ENCODE data around the gene BOK.
"Not testable (repeated sequence)": the region's sequence is repeated elsewhere in the genome, so short reads cannot be mapped to it uniquely, and the experiment has no call there.

The BOK gene

DNA sequence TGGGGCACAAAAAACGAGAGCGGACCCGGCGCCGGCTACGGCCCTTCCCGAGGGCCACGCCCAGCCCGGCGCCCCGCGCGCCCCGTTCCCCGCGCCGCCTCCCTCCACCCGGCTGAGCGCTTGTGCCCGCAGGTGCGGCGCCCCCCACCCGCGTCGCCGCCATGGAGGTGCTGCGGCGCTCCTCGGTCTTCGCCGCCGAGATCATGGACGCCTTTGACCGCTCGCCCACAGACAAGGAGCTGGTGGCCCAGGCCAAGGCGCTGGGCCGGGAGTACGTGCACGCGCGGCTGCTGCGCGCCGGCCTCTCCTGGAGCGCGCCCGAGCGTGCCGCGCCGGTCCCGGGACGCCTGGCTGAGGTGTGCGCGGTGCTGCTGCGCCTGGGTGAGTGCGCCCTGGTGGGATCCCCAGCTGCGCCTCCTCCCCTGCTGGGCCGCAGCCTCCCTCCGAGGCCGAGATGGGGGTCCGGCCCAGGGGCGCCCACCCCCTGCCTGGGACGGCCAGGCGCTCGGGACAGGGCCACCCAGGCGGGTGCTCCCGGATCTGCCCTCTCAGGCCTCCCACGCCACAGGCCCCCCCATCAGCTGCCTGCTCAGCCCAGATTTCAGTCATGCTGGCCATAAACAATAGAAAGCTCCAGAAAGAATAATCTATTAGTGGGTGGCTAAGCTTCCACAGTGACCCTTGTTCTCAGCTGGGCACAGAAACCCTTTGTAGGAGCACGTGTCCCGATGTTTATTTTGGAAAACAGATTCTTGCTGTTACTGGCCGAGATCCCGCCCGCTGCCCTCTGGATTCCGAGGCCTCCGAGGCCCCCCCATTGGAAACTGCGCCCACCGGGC, 997 bp downstream of the BOK start:
- no peak for DNase-seq

- DNase-seq, result no peak
Measured at GRCh38 chr2:241560162-241560882, 1.8 kb downstream of the BOK start.

- no peak for DNase-seq
Measured at GRCh38 chr2:241560883-241561474, 2.4 kb downstream of the BOK start.

DNA sequence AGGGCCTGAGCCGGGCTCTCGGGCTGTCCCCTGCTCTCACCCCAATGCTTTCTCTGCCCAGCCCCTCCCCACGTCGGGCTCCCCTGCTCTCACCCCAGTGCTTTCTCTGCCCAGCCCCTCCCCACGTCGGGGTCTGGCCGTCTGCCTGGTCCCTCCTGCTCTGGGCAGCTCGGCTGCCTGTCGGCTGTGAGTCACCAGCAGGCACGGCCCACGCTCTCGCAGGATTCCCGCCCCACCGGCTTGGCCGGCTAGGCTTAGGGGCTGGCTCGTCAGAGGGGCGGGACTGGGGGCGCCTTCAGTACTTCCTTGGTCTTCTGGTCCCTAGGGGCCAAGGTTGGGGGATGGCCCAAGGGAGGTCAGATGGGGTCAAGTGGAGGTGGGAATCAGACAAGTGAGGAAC, 3.3 kb downstream of the BOK start:
- no peak for DNase-seq

DNA sequence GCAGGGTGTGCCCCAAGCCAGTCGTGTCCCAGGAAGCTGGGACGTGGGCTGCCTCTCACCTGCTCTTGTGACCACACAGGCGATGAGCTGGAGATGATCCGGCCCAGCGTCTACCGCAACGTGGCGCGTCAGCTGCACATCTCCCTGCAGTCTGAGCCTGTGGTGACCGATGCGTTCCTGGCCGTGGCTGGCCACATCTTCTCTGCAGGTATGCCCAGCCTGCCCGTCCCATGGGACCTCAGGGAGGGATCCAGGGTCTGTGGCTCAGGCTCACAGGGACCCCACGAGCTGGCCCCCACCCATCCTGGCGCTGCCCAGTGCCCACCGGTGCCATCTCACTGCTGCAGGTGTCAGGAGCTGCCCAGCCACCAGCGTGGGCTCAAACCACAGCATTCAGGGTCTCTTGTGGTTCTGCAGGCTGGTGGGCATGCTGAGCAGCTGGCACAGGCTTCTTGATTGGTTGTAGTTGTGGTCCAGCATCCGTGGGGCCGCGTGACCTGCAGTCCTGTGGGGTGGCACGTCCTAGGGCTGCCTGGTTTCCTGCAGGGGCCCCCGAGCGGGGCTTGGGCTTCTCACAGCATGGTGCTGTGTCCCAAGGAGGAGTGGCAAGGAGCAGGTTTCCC, 3.8 kb downstream of the BOK start:
- no peak for DNase-seq

GRCh38 chr2:241563031-241563507, 4.5 kb downstream of the BOK start:
- DNase-seq, result no peak

DNA sequence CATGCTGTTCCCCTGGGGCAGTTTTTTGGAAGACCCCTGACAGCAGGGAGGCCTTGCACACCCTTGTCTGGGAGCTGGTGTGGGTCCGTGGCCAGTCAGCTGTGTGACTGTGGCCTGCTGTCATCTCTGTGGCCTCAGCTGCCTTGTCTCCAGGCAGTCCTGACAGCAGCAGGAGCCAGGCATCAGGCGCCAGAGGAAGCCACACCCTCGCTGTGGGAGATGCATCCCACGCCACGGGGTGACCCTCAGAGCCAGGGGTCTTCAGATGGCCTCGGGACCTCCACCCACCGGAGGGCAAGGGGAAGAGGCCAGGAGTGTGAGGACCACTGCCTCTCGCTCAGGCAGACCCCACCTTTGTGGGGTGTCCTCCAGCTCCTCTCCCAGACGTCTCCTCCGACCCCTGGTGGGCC, 5.0 kb downstream of the BOK start:
- no peak for DNase-seq

DNA sequence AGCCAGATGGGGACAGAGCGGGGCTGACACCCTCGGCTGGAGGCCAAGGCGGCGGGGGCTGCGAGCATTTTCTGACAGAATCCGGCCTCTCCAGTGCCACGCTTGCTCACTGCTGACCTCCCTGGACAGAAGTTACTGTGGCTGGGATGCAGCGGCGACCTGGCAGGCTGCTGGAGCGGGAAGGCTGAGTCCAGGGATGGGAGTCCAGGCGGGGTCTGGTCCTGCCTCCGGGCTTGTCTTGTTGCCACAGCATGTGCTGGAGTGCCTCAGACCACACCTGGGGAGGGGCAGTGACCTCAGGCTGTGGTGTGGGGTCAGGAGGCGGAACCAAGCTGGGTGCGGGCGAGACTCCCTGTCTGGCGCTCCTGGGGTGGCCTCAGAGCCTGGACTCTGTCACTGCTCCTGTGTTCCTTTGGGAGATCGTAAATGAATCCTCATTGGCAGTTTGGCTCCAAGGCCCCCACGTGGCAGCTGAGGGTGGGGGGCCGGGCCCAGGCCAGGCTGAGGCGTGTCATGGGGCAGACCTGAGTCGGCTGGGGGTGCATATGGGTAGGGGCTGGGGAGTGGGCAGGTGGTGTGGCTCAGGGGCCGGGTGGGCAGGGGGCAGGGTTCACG, 5.5 kb downstream of the BOK start:
- no peak for DNase-seq

GRCh38 chr2:241564596-241565410, 6.3 kb downstream of the BOK start:
- no peak for DNase-seq

DNA sequence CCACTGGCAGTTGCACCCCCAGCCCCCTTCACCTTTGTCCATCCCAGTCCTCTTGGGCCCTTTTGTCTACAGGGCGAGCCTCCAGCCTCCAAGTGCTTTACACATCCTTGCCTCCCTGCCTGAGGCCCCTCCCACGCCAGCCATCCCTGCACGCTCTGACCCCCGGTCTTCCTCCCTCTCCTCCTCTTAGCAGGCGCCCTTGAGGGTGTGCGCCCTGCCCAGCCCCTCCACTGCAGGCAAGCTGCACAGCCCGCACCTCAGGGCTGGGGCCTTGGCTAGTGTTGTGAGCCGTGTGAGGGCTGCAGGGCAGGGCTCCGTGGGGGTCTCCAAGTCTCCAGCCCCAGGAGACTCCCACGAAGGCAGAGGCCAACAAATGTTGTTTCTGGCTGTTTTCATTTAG, 6.9 kb downstream of the BOK start:
- DNase-seq, result no peak

DNA sequence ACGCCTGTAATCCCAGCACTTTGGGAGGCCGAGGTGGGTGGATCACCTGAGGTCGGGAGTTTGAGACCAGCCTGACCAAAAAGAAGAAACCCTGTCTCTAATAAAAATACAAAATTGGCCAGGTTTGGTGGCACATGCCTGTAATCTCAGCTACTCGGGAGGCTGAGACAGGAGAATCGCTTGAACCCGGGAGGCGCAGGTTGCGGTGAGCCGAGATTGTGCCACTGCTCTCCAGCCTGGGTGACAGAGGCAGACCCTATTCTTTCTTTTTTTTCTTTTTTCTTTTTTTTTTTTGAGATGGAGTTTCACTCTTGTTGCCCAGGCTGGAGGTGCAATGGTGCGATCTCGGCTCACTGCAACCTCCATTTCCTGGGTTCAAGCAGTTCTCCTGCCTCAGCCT, 7.5 kb downstream of the BOK start:
- DNase-seq, result not testable (repeated sequence)

DNA sequence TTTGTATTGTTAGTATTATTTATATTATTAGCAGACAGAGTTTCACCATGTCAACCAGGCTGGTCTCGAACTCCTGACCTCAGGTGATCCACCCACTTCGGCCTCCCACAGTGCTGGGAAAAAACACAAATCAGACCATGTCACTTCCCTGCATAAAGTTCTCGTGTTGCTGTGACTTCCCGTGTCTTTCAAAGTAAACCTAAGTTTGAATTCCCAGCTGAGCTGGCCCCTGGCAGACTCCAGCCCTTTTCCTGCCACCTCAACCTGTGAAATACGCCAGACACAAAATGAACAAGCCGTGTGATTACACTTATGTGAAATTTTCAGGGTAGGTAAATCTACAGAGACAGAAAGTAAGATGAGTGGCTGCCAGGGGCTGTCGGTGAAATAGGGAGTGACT, 7.9 kb downstream of the BOK start:
- no peak for DNase-seq

GRCh38 chr2:241567266-241567665, 8.7 kb downstream of the BOK start:
- DNase-seq, result not testable (repeated sequence)

DNA sequence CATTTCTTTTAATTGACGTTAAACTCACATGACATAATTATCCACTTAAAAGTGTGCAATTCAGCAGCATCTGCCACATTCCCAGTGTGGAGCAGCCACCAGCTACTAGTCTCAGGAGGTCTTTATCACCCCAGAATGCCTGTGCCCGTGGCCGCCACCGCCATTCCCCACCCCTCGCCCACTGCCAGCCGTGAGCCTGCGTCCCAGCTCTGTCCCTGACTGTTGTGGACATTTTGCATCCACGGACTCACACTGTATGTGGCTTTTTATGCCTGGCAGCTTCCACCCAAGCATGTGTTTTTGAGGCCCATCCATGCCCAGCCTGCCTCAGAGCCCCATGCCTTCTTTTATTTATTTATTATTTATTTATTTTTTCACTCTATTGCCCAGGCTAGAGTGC, 9.2 kb downstream of the BOK start:
- no peak for DNase-seq

DNA sequence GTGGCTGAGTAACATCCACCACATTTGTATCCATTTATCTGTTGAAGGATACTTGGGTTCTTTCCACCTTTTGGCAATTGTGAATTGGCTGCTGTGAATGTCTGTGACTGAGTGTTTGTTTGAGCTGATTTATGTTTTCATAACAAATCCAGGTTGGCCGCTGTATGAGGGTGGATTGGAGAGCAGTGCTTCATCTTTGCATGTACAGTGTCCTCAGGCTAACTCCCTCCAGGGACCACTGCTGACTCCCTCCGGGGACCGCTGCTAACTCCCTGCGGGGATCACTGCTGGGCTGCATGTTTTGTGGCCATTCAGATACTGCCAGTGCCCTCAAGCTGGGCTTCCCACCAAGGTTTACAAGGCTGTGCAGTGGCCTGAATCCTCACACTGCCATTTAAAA, 10.2 kb downstream of the BOK start:
- DNase-seq, result no peak

- DNase-seq, result no peak
Measured at GRCh38 chr2:241569831-241570281, 11.3 kb downstream of the BOK start.

- no peak for DNase-seq
Measured at GRCh38 chr2:241570961-241571581, 12.5 kb downstream of the BOK start.

DNA sequence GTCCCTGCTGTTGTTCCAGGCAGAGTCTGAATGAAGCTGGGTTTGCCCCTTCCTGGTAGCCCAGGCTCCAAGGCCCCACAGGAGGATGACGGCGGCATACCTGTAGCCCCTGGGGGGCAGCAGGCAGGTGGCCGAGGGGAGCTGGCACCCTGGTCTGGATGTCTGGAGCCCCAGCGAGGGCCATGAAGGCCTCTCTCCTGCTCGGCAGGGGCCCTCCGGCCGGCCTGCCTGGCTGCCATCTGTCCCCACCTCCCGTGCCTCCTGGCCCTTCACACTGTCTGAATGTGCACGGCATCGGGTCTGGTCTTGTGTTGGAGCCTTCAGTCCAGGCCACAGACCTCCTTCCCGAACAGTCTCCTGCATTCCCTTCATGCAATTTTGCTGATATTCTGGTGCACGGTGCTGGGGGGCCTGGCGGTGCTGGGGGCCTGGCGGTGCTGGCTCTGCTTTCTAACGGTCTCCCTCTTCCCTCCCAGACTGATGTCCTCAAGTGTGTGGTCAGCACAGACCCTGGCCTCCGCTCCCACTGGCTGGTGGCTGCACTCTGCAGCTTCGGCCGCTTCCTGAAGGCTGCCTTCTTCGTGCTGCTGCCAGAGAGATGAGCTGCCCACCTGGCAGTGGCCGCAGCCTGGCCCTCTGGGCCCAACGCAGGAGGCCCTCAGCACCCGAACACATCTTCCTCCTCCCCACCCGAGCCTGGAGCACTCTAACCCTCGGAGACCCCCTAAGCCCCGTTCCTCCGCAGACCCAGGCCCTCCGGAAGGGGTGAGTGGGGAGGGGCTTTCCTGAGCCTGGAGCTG, 13.5 kb downstream of the BOK start:
- DNase-seq, result no peak

DNA sequence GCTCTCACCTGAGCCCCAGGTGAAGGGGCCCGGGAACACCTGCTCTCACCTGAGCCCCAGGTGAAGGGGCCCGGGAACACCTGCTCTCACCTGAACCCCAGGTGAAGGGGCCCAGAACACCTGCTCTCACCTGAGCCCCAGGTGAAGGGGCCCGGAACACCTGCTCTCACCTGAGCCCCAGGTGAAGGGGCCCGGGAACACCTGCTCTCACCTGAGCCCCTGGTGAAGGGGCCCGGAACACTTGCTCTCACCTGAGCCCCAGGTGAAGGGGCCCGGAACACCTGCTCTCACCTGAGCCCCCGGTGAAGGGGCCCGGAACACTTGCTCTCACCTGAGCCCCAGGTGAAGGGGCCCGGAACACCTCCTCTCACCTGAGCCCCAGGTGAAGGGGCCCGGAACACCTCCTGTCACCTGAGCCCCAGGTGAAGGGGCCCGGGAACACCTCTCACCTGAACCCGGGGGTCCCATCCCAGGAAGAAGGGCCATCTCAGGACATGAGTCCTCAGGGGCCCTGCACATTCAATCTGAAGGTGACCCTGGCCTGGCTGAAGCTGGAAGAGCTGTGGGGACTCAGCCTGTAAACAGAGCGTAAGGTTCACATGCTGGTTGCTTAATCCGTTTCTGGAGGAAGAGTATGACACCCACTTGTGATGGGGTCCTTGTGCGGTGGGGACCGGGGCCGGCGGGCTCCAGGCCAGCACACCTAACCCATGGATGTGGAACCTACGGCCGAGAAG, 14.5 kb downstream of the BOK start:
- DNase-seq, result not testable (repeated sequence)

DNA sequence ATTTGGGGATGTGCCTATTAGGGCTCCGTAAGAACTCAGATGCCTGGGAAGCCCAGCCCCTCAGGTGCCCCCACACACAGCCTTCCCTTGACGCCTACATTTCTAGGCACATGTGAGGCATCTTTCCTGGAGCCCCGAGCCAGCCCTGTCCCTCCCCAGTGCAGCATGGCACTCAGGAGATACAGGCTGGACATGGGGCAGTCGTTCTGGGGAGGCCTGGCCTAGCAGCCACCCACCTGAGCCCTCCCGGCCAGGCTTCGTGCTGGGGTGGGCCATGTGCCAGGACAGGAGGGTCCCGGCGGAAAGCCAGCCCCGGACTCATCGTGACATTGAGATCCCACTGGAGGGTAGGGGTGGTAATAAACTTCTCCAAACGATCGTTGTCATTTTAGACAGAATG, 15.2 kb downstream of the BOK start:
- no peak for DNase-seq
